K562 (cell line): ENCODE results near the gene TMEM61. TPM values are rescaled to one million over a fixed set of nuclear protein-coding genes. Genes with fewer than 3 reads are reported as not detected.
"Not testable (repeated sequence)": the region's sequence is repeated elsewhere in the genome, so short reads cannot be mapped to it uniquely, and the experiment has no call there.

Experiments used
- ATAC-seq: fragments of 200-7000 bp; cut with Tn5 transposase; 3 replicates; pipeline ENCODE4 v1.9.1; 2020; ENCODE audit warnings: moderate library complexity
- BruUV-seq: library from RNA; stranded (reverse); fragments of 400-500 nt; replicated peaks from 2 replicates; lab custom pipeline; 2021; lab: Mats Ljungman, UMichigan
- CTCF ChIA-PET: fragments of 300-600 bp; formaldehyde crosslinking; extraction: SDS; loops from one replicate; lab custom pipeline; 2021; ENCODE audit warnings: low intra/inter-chr PET ratio; lab: Yijun Ruan, JAX
- POLR2A ChIA-PET: fragments of 300-600, 350-650 bp; sonication (Branson Sonifier 250); formaldehyde crosslinking; extraction: SDS; loops from one replicate; lab custom pipeline; 2021; ENCODE audit warnings: antibody characterized with exemption, inconsistent platforms; lab: Yijun Ruan, JAX
- DNase-seq, 4 experiments: peaks; one replicate each; pipeline versions ENCODE4 v3.0.0 to v3.0.0-alpha.2; 2011 to 2018; ENCODE audit warnings: low spot score in 3 of 4, mixed read lengths in 3 of 4; ENCODE audit errors: extremely low read depth in 1 of 4
- FAIRE-seq: peaks from 2 replicates; lab custom pipeline; 2011; peaks lifted over from hg19 to GRCh38; lab: Jason Lieb, UNC
- H2AFZ ChIP-seq: 2 replicates; pipeline ENCODE4 v1.6.0; 2011; ENCODE audit warnings: low read depth, low read length, control low read depth, inconsistent platforms
- H3K27ac ChIP-seq: fragments of 200-600 bp; 3 replicates; pipeline ENCODE4 v1.8.0; 2011; ENCODE audit warnings: low read depth, mild to moderate bottlenecking, control low read depth, inconsistent platforms, low read length, moderate library complexity, mixed read lengths; ENCODE audit errors: extremely low read depth
- H3K27me3 ChIP-seq, 2 experiments: fragments of 300-600 bp in 1 of 2; 2 replicates in 1 of 2; 3 replicates in 1 of 2; pipeline versions ENCODE4 v1.6.0 to v1.8.0; 2011; ENCODE audit warnings: inconsistent platforms in 2 of 2, low read length in 2 of 2, mild to moderate bottlenecking in 1 of 2, mixed read lengths in 1 of 2, moderate library complexity in 1 of 2; ENCODE audit not compliant: control insufficient read depth in 2 of 2, insufficient read depth in 2 of 2
- H3K36me3 ChIP-seq: fragments of 300-600 bp; 3 replicates; pipeline ENCODE4 v1.8.0; 2011; ENCODE audit warnings: mild to moderate bottlenecking, low read length, inconsistent platforms; ENCODE audit not compliant: control insufficient read depth, insufficient read depth
- H3K4me1 ChIP-seq, 2 experiments: fragments of 200-600 bp in 1 of 2; replicated peaks in 1 of 2; 2 replicates in 1 of 2; 3 replicates in 1 of 2; pipeline versions ENCODE4 v1.5.1 to v1.8.0; 2011; ENCODE audit warnings: inconsistent platforms in 2 of 2, low read length in 2 of 2, mild to moderate bottlenecking in 1 of 2, mixed read lengths in 1 of 2, moderate library complexity in 1 of 2; ENCODE audit not compliant: control insufficient read depth in 2 of 2, insufficient read depth in 2 of 2
- H3K4me2 ChIP-seq: 2 replicates; pipeline ENCODE4 v1.6.1; 2011; ENCODE audit warnings: low read length, control low read depth, inconsistent platforms, mixed read lengths; ENCODE audit not compliant: insufficient read depth
- H3K4me3 ChIP-seq: fragments of 200-600 bp; sonication (generic), shearing (Covaris generic); 2 replicates; pipeline ENCODE4 v1.5.1; 2016; ENCODE audit warnings: control low read depth, inconsistent platforms
- H3K79me2 ChIP-seq: fragments of 200-600 bp; 3 replicates; pipeline ENCODE4 v1.8.0; 2011; ENCODE audit warnings: low read length, inconsistent platforms; ENCODE audit not compliant: control insufficient read depth, insufficient read depth
- H3K9ac ChIP-seq, 2 experiments: 2 replicates each; pipeline versions ENCODE4 v1.6.0 to v1.6.1; 2011; ENCODE audit warnings: low read depth in 2 of 2, low read length in 2 of 2, control low read depth in 1 of 2, inconsistent platforms in 1 of 2, mild to moderate bottlenecking in 1 of 2, mixed read lengths in 1 of 2; ENCODE audit not compliant: insufficient read depth in 1 of 2
- H3K9me1 ChIP-seq: one replicate; pipeline ENCODE4 v1.6.0; 2011; ENCODE audit warnings: inconsistent platforms, mild to moderate bottlenecking, low read length, moderate library complexity; ENCODE audit not compliant: control insufficient read depth, insufficient read depth
- H3K9me3 ChIP-seq: replicated peaks from 2 replicates; pipeline ENCODE4 v1.5.1; 2011; ENCODE audit warnings: low read depth, low read length, inconsistent platforms; ENCODE audit not compliant: control insufficient read depth, insufficient read depth
- H4K20me1 ChIP-seq: replicated peaks from 2 replicates; pipeline ENCODE4 v1.6.1; 2011; ENCODE audit warnings: low read length, inconsistent platforms, mixed read lengths; ENCODE audit not compliant: control insufficient read depth, insufficient read depth
- CHD2 ChIP-seq: IDR thresholded peaks from 2 replicates; pipeline ENCODE4 v1.6.1; 2011; ENCODE audit warnings: low read depth, low read length
- L3MBTL2 ChIP-seq: fragments of 450-650 bp; IDR thresholded peaks from 2 replicates; pipeline ENCODE4 v1.6.1; 2016; ENCODE audit warnings: mild to moderate bottlenecking, moderate library complexity
- MGA ChIP-seq: fragments of 450-650 bp; IDR thresholded peaks from 2 replicates; pipeline ENCODE4 v1.6.1; 2016; ENCODE audit warnings: mild to moderate bottlenecking, moderate library complexity
- YY1 ChIP-seq, 3 experiments: IDR thresholded peaks; 2 replicates each; pipeline ENCODE4 v1.6.1; 2011; ENCODE audit warnings: low read length in 2 of 3, mild to moderate bottlenecking in 2 of 3, moderate library complexity in 2 of 3, borderline replicate concordance in 1 of 3, control low read depth in 1 of 3, low read depth in 1 of 3; ENCODE audit not compliant: insufficient read depth in 3 of 3, insufficient replicate concordance in 2 of 3, control insufficient read depth in 1 of 3, insufficient read length in 1 of 3; ENCODE audit errors: extremely low read depth in 1 of 3
- WGBS: fragments of 100-300 bp; shearing (Covaris generic); methylation state at CpG from one replicate; pipeline ENCODE4 v1.1.6; 2016; ENCODE audit warnings: low coverage, mixed read lengths; ENCODE audit not compliant: insufficient coverage; ENCODE audit errors: missing lambda C conversion rate; 5-methylcytosine and 5-hydroxymethylcytosine counted together
- in situ Hi-C: fragments of 300-500 bp; cut with MboI; formaldehyde crosslinking; loops from 4 replicates; pipeline ENCODE4 v1.15.0; 2018; ENCODE audit warnings: inconsistent platforms, mixed read lengths
- intact Hi-C: fragments of 100-400 bp; cut with micrococcal nuclease; formaldehyde crosslinking; loops from 2 replicates; pipeline ENCODE4 v1.14.2; 2022
- polyA plus RNA-seq, 8 experiments: library from polyadenylated mRNA; depleted of rRNA in 4 of 8; stranded (reverse) in 5 of 8; unstranded in 3 of 8; fragments of >200 nt; fragmentation: Nextera tagmentation in 2 of 8; fragmentation: Illumina TruSeq in 1 of 8; extraction: Ambion mirVana in 2 of 8; extraction: Trizol in 1 of 8; gene quantifications; 2 replicates each; pipeline versions ENCODE4 v1.2.1 to v1.2.3, GENCODE V29; 2011 to 2014; ENCODE audit warnings: inconsistent platforms in 1 of 8, missing spikeins in 1 of 8
- total RNA-seq, 7 experiments: library from RNA; depleted of rRNA in 6 of 7; stranded (reverse); fragments of >200 nt in 6 of 7; fragmentation: Illumina TruSeq in 2 of 7; extraction: Trizol in 2 of 7; gene quantifications; 2 replicates each; pipeline versions ENCODE4 v1.2.1 to v1.2.3, GENCODE V29; 2011 to 2021; ENCODE audit warnings: low replicate concordance in 1 of 7
- TF ChIP-seq, protein P1 (sequence below), 3 experiments: IDR thresholded peaks in 2 of 3; conservative IDR thresholded peaks in 1 of 3; 2 replicates each; pipeline ENCODE4 v1.5.1; 2011 to 2012; ENCODE audit warnings: low read length in 3 of 3, mild to moderate bottlenecking in 3 of 3, control low read depth in 2 of 3, improper control_type of control experiment in 1 of 3, inconsistent platforms in 1 of 3, low read depth in 1 of 3, mixed read lengths in 1 of 3, moderate library complexity in 1 of 3; ENCODE audit not compliant: insufficient read depth in 2 of 3

TMEM61 gene
- total and polyA plus RNA-seq, 9 of the 15 experiments (the other 6 are each of a cell fraction or from before 2014, with no cell fraction given), result not detected

- 5% methylated on average over 4 of the region's 4 CpGs for WGBS
- peak; percentile 80 for ATAC-seq
- POLR2A ChIA-PET, result interaction anchor here (1.2 kb wide), 1 partner anchor 63 kb away, joined by 3 read pairs; no protein-coding TSS in a partner anchor
- H3K9ac ChIP-seq, H3K9me3 ChIP-seq, H3K4me3 ChIP-seq, in situ Hi-C loops, intact Hi-C loops, FAIRE-seq, H3K9me1 ChIP-seq, H3K79me2 ChIP-seq, H4K20me1 ChIP-seq, H3K36me3 ChIP-seq, H3K27ac ChIP-seq, H3K4me1 ChIP-seq, BruUV-seq, H3K4me2 ChIP-seq, H3K27me3 ChIP-seq: not testable (repeated sequence)
- H2AFZ ChIP-seq, result peak overlapping the region; percentile 1; the same call in 1 of the 2 replicates
- TF ChIP-seq, protein P1, sequence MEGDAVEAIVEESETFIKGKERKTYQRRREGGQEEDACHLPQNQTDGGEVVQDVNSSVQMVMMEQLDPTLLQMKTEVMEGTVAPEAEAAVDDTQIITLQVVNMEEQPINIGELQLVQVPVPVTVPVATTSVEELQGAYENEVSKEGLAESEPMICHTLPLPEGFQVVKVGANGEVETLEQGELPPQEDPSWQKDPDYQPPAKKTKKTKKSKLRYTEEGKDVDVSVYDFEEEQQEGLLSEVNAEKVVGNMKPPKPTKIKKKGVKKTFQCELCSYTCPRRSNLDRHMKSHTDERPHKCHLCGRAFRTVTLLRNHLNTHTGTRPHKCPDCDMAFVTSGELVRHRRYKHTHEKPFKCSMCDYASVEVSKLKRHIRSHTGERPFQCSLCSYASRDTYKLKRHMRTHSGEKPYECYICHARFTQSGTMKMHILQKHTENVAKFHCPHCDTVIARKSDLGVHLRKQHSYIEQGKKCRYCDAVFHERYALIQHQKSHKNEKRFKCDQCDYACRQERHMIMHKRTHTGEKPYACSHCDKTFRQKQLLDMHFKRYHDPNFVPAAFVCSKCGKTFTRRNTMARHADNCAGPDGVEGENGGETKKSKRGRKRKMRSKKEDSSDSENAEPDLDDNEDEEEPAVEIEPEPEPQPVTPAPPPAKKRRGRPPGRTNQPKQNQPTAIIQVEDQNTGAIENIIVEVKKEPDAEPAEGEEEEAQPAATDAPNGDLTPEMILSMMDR (IDR thresholded peaks at IDR 0.05 in 2 of 3, conservative IDR thresholded peaks at IDR 0.05 in 1 of 3; ENCODE audit: insufficient read depth in 2 of 3, low read depth in 1 of 3, low read length in 3 of 3), result peak in 2 of 3 experiments; percentile 20 to 27; a peak in 2 of 6 replicates
- TF ChIP-seq L3MBTL2 (peak; percentile 54; the same call in 1 of the 2 replicates), CHD2 (peak; percentile 83), YY1 (IDR thresholded peaks at IDR 0.05; ENCODE audit: borderline replicate concordance in 1 of 3, control insufficient read depth in 1 of 3, extremely low read depth in 1 of 3, insufficient read depth in 3 of 3, insufficient read length in 1 of 3, insufficient replicate concordance in 2 of 3, low read depth in 1 of 3, low read length in 2 of 3) (peak in 1 of 3 experiments; percentile 37), MGA (peak; percentile 33; the same call in 1 of the 2 replicates)
- CTCF ChIA-PET, result interaction anchor here (0.7 kb wide), 1 partner anchor 97 kb away, joined by 4 read pairs; no protein-coding TSS in a partner anchor
- peak in 1 of 4 experiments; percentile 21 for DNase-seq
Measured at GRCh38 chr1:54938955-54939354, 41.5 kb upstream of the TMEM61 start.
